Stimulated activated CD8-positive, alpha-beta memory T cell treated with anti-CD3 and anti-CD28 coated beads, Interleukin-7, amount 100 ng/mL, for 24 hours (primary cell): ENCODE results near the gene ACVR1C.
"Not testable (repeated sequence)": the region's sequence is repeated elsewhere in the genome, so short reads cannot be mapped to it uniquely, and the experiment has no call there.

Experiments used
- DNase-seq: peaks from one replicate; pipeline ENCODE4 v3.0.0-alpha.2; 2020; ENCODE audit warnings: low read depth

Gene ACVR1C

DNA sequence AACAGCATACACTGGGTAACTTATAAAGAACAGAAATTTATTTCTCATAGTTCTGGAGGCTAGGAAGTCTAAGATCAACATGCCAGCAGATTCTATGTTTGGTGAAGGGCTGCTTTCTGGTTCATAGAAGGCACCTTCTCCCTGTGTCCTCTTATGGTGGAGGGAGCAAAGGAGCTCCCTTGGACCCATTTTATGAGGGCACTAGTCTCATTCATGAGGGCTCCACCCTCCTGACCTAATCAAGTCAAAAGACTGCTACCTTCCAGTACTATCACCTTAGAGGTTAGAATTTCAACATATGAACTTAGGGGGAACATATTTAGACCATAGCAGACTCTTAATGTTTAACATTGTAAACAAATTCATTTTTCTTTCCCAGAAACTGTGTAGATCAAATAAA is 54.5 kb downstream of the ACVR1C start:
- DNase-seq = no peak

DNA sequence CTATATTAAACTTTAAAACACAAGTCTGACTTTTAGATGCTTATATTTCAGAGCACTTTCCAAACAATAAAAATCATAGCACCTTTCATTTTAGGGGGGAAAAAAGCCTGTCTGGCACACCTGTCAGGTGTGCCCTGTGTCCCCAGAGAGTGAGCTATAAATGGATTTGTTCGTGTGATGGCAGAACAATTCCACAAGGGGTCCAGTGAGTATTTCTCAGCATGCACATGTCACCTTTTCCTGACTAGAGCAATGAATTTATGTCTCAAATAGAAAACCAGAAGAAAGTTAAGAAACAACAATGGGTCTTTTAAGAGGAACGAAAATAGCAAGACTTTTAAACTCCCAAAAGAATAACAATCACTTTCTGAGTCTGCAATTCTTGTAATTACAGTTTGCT is 55.9 kb downstream of the ACVR1C start:
- DNase-seq = no peak

DNA sequence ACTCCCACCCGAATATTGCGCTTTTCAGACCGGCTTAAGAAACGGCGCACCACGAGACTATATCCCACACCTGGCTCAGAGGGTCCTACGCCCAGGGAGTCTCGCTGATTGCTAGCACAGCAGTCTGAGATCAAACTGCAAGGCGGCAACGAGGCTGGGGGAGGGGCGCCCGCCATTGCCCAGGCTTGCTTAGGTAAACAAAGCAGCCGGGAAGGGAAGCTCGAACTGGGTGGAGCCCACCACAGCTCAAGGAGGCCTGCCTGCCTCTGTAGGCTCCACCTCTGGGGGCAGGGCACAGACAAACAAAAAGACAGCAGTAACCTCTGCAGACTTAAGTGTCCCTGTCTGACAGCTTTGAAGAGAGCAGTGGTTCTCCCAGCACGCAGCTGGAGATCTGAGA is 62.0 kb downstream of the ACVR1C start:
- DNase-seq = not testable (repeated sequence)

DNA sequence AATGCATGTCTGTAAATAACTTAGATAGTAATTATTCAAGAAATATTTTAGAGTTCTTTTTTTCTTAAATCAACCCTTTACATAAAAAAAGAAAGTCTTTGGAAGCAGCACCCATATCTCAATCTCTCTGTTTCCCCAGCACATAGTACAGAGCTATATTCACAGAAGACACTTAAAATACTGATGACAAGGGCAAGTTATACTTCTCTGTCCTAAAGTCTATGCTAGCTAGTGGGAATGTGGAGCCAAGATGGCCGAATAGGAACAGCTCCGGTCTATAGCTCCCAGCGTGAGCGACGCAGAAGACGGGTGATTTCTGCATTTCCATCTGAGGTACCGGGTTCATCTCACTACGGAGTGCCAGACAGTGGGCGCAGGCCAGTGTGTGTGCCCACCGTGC is 62.6 kb downstream of the ACVR1C start:
- DNase-seq = not testable (repeated sequence)

DNA sequence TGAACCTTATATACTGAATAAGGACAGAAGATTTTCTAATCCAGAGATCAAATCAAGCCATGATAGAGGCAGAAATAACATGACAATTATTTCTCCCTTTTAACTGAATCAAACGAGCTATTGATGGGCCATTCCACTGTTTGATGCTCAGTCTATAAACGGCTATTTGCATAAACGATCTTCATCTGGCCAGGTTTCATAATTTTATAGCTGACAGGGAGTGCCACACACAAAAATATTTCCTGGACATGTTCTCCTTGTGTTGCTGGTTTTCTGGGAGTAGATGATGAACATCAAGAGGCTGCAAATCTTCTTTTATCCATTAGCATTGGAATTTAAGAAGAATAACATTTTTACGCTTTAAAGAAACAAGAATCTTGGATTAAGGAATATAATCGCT is 63.1 kb downstream of the ACVR1C start:
- no peak for DNase-seq

DNA sequence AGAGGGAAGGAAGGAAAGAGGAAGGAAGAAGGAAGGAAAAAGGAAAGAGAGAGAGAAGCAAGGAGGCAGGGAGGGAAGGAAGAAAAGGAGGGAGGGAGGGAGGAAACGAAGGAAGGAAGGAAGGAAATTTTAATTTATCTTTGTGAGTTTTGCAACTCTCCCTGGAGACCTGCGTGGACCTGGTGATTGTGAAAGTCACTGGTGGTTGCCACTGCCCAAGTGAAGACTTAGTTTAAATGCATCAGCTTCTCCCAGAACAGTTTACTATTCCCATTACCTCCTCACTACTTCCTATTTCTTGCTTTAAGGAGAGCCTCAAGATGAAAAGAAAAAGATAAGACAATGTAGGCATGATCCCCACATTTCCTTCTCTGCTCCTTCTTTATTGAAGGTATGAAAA is 68.8 kb downstream of the ACVR1C start:
- no peak for DNase-seq

DNA sequence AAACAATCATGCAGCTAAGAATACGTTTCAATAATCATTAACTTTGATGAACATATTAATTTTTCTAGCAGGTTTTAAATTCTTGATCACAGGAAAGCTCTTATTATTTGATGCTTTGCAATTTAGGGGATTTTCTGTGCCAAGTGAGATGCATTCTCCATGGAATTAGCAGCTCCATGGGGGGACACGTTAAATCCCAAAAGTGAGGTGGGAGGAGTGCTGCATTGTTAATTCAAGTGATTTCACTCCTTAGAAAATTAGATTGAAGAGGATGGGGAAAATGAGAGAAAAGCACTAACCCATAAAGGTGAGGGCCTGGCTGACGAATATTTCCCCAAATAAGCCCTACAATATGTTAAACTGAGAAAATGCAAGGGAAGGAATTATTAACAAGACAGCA is 69.2 kb downstream of the ACVR1C start:
- no peak for DNase-seq

DNA sequence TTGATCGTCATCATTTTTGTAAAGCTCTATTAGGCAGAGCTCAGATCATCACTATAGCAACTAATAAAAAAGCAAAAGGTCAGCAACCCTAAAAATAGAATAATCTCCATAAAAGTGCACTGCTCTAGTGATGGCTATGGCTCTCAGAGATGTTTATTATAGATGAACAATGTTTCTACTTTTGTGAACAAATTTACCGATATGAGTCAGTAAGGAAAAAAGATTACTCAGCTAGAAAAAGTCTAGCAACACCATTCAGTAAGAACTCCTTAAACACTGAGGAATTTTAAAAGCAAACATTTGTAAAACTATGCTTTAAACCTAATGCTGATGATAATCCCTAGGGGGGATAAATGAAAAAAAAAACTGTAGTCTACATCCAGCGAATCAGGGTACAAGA is 69.6 kb downstream of the ACVR1C start:
- DNase-seq = no peak

DNA sequence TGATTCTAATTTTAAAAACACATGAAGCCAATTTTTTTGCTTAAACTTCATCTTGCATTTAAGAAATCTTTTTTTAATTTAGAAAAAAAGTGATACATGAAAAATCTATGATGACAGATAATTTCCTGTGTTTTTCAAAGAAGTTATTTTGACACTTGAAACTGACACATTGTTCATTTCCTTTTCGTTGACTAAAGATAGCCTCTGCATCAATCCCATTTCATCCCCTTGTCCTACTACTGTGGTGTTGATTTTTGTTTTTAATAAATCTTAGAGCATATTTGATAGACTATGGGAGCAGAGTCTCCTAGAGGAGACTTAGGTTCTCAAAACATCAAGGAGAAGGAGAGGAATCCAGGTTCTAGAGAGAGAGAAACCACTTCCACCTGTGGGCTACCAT is 70.9 kb downstream of the ACVR1C start:
- no peak for DNase-seq

DNA sequence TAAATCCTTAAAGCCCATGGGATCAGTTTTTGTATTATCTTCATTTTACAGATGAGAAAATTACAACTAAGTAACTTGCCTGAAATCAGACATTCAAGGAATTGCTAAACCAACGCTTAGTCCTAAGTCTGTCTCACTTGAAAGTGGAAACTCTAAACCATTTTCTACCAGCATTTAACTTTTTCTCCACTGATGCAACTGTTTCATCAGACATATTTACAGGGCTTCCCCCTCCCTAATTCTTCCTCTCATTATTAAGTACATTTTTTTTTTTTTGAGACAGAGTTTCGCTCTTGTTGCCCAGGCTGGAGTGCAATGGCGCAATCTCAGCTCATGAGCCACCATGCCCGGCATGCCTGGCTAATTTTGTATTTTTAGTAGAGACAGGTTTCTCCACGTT is 88.6 kb downstream of the ACVR1C start:
- DNase-seq = no peak

DNA sequence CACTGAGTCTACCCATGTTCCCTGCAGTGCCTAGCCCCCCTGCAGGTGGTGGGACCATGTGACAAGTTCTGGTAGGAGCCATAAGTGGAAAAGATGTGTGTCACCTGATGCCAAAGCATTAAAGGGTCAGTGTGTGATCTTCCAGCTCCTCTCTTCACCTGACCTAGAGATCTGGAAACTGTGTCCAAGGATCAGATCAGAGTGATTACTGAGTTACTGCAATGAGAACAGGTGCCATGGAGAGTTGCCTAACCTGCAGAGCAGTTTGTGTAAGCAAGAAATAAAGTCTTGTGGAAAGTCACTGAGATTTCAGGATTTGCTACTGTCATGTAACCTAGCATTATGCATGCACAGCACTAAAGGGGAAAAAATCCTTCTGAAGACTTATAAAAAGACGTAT is 90.6 kb downstream of the ACVR1C start:
- no peak for DNase-seq

DNA sequence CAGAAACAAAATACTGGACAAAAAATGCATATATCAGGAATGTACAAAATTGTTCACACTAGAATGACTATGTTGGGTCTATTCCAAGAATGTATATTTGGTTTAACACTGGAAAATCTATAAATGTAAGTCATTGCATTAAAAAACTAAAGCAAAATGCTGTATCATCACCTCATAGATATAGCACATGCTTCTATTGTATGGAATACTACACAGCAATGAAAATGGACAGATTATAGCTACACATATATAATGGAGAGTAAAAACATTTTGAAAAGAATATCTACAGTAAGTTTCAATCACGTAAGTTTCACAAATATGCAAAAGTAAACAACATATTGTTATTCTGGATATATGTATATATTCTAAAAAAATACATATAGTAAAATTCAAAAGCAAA is 91.8 kb downstream of the ACVR1C start:
- DNase-seq = no peak

DNA sequence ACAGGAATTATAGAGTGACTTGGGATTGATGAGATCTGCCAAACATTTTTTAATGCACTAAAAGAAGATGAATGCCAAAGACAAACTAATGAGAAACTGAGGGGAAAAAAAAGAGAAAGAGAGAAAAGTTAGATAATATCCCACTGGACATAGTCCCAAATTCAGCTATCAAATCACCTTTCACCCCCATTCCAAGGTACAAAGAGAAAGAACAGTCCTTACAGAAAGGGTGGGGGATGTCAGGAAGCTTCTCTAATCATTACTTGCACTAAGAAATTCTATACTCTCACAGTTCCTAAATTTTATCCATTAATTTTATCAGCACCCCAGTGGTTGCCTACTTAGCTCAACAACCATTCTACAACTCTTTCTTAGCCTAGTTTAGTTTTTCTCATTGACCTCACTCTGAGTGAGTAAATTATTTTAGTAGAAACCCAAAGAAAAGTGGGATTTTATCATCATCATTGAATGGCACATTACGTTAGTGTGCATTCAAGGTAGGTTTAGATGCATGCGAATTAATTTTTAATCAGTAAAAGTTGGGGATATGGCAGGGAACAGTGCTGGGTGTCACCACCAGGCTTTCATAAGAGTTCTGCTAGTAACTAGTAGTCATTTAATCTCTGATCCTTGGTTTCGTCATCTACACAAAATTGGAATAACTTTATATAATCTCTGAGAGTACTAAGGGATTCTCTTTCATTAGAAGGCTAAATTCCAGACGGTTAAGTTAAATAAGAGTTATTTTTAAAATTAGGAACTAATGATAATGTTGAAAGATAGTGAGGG is 99.5 kb downstream of the ACVR1C start:
- no peak for DNase-seq

DNA sequence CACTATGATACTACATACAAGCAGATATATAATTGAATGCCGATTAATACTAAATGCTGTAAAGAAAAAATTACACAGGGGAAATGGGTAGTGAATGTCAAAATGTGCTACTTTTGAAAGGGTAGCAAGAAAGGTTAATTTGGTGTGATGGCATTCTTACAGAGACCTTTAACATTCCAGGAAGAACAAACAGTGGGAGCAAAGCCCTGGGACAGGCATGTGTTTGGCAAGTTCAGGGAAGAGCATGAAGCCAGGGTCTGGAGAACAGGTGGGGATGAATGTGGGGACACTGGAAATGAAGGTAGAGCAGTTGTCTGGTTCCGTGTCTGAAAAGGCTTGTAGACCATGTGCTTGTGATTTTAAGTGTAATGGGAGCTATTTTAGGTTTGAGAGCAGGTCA is 102.6 kb downstream of the ACVR1C start:
- DNase-seq = no peak

DNA sequence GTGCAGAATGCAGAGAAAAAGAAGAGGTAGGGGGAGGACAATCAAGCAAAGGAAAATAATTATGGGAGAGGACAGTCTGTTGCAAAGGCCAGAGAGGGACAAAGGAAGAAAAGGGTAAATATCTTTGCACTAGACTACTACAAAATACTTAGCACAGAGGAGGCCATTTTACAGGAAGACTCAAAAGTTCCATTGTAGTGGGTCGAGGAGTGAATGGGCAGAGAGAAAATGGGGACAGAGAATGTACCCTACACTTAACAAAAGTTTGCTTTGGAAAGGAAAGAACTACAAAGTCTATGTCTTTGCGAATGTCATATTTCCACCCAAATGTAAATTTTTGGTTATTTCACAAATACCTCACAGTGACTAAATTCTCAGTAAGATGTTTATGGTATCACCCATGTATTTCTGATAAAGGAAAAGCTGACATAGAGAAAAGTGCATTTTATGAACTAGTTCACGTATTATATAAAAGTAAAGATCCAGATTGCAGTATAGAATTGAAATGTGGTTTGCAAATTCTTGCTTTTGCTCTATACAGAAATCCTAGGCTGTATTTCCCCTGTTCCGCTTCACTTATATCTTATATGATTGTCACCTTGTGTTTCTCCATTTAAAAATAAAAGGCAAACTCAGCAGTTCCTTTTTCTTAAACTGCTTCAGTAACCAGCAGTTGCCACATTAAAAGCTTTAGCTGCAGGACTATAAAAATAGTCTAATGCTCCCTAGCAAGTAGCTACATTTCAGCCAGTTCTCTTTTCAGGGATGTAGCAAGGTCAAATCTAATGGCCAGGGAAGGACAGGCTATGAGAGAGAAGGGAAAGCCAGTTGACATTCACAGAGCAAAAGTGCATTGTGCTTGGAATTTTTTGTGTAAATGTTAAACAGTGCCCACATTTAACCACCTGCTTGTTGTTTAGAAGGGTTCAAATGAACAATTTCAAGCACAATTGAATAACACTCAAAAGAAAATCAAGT is 105.1 kb downstream of the ACVR1C start:
- no peak for DNase-seq

DNA sequence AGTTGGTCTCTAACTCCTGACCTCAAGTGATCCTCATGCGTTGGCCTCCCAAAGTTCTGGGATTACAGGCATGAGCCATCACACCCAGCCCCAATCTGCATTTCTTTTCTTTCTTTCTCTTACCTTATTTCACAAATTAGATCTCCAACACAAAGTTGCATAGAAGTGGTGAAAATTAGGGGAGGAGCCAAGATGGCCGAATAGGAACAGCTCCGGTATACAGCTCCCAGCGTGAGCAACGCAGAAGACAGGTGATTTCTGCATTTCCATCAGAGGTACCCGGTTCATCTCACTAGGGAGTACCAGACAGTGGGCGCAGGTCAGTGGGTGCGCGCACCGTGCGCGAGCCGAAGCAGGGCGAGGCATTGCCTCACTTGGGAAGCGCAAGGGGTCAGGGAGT is 113.7 kb downstream of the ACVR1C start:
- not testable (repeated sequence) for DNase-seq

DNA sequence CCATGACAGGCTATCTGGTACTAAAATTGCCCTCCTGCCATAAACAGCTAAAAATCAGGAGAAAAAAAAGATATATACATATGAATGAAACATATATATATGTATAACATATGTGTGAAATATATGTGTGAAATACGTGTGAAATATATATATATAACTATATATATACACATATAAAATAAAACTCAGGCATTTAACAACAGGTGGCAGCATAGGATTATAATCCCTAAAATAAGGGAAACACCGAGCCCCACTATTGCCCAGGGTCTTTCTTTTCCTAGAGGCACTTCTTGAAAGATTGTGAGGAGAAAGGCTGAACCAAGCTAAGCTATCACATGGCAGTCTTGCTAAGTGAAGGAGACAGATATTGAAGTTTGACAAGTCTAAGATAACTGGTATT is 118.9 kb downstream of the ACVR1C start:
- no peak for DNase-seq

DNA sequence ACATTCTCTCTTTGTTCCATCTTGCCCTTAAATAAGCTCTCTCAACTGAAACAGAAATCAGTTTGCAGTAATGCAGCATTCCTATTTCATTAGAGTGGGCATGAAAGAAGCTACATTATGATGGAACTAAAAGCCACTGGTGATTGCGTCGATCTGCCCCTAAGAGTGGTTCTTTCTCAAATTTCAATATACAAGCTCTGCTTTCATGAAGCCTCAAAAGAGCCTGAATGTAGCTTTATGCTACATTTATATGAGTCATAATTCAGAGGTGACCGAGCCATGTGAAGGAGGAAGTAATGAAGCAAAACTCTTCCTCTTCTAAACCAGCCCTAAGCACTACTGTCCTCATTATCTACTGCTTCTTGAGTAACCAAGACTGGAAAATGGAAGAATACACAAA is 120.0 kb downstream of the ACVR1C start:
- DNase-seq = no peak

DNA sequence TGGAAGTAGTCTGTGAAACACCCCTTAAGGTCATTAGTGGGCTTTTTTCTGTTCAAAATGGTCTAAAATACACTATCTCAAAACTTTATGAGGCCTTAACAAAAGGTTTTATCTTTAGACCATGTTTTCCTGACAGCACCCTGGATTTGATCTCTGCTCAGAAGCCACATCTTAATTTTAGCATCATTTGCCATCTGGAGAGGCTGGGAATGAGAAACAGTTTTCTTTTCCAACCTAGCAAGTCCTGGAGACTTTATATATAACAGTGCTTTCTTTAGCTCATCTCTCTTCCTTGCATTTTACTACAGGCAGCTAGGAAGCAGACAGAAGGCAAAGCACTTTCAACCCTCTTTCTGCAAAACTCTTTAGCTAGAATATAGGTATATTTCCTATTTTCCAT is 122.1 kb downstream of the ACVR1C start:
- no peak for DNase-seq

DNA sequence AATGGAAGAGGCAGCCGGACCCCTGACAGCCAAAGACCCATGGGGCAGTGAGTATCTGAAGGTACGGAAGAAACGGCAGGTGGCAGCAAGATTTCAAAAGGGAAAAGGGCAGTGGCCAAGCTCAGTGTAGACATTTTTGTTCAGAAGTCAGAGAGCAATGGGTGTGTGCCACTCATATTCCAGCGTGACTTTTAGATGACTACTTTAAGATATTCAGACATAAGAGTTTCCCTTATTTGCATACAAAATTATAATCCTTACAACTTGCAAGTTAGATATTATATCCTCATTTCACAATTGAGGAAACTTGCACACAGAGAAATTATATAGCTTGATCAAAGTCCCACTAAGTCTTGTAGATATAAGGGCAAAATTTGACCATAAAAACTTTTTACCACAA is 124.0 kb downstream of the ACVR1C start:
- no peak for DNase-seq

DNA sequence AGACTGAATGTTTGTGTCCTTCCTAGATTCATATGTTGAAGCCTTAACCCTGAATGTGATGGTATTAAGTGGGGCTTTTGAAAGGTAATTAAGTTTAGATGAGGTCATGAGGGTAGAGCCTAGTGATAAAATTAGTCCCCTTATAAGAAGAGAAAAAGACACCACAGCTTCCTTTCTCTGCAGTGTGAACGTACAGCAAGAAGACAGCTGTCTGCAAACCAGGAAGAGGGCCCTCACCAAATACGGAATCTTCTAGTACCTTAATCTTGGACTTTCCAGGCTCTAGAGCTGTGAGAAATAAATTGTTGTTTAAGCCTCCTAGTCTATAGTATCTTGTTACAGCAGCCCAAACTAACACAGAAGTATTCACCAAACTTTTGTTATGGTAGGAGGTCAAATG is 127.6 kb downstream of the ACVR1C start:
- no peak for DNase-seq

DNA sequence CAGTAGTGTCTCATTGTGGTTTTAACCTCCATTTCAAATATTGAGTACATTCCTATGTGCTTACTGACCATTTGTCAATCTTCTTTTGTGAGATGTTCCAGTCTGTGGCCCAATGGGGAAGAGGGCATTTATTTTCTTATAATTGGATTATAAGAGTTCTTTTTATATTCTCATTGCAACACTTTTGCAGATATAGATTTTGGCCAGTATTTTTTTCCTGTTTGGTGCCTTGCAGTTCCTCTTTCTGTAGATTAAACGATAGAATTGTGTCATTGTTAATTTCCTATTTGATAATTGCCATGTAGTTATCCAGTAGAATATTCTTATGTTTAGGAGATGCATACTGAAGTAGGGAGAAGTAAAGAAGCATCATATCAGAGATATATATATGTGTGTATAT is 128.3 kb downstream of the ACVR1C start:
- no peak for DNase-seq

DNA sequence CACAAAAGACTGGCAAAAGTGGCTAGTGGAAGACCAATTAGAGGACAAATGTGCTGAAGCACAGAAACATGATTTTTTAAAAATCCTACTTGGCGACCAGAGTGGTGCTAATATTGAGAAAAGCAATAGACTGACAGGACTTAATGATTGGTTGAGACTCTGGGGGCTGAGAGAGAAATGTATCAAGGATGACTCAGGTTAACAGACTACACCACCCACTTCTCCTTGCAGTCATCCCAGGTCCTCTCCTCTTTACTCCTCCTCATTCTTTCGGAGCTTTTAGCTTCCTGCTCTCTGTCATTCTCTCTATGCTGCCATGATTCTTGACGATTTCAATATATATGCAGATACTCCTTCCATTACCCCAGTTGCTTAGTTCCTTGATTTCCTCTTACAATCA is 130.2 kb downstream of the ACVR1C start:
- DNase-seq = no peak
